SK-N-SH treated with all-trans-retinoic acid at 6 μM for 48 hours (cell line): ENCODE measurements around the gene SLC41A1.

Experiments
- ATAC-seq: fragments of 200-7000 bp; cut with Tn5 transposase; 3 replicates; pipeline ENCODE4 v1.9.1; 2020; ENCODE audit warnings: mild to moderate bottlenecking, moderate library complexity
- ARNTL ChIP-seq: fragments of 450-650 bp; formaldehyde crosslinking; IDR thresholded peaks from 2 replicates; pipeline ENCODE4 v1.5.0; 2020; ENCODE audit warnings: low read depth, mild to moderate bottlenecking, moderate library complexity, borderline replicate concordance
- BACH2 ChIP-seq: fragments of 250-450 bp; sonication (Bioruptor Pico); IDR thresholded peaks from 2 replicates; pipeline ENCODE4 v1.9.0; 2021; ENCODE audit warnings: mild to moderate bottlenecking, borderline replicate concordance
- CREB5 ChIP-seq: fragments of 250-450 bp; sonication (Bioruptor Pico); IDR thresholded peaks from 2 replicates; pipeline ENCODE4 v1.5.1; 2020; ENCODE audit warnings: low read depth, mild to moderate bottlenecking, moderate library complexity
- CSDC2 ChIP-seq: fragments of 250-450 bp; sonication (Bioruptor Pico); IDR thresholded peaks from 2 replicates; pipeline ENCODE4 v1.5.0; 2020; ENCODE audit warnings: mild to moderate bottlenecking, moderate library complexity
- CSRNP3 ChIP-seq: fragments of 250-450 bp; sonication (Bioruptor Pico); IDR thresholded peaks from 2 replicates; pipeline ENCODE4 v1.5.1; 2021; ENCODE audit warnings: mild to moderate bottlenecking, moderate library complexity
- ESRRG ChIP-seq: fragments of 250-450 bp; sonication (Bioruptor Pico); IDR thresholded peaks from 2 replicates; pipeline ENCODE4 v1.6.1; 2021; ENCODE audit warnings: mild to moderate bottlenecking
- GLIS3 ChIP-seq: fragments of 250-450 bp; sonication (Bioruptor Pico); IDR thresholded peaks from 2 replicates; pipeline ENCODE4 v1.5.0; 2020; ENCODE audit warnings: mild to moderate bottlenecking, moderate library complexity
- ISL1 ChIP-seq: fragments of 250-450 bp; sonication (Bioruptor Pico); IDR thresholded peaks from 2 replicates; pipeline ENCODE4 v2.1.2; 2022; ENCODE audit warnings: mild to moderate bottlenecking, moderate library complexity
- OSR1 ChIP-seq: fragments of 250-450 bp; sonication (Bioruptor Pico); IDR thresholded peaks from 2 replicates; pipeline ENCODE4 v1.8.0; 2022; ENCODE audit warnings: moderate library complexity, mild to moderate bottlenecking, inconsistent platforms
- POU6F1 ChIP-seq: fragments of 250-450 bp; sonication (Bioruptor Pico); IDR thresholded peaks from 2 replicates; pipeline ENCODE4 v1.8.0; 2021; ENCODE audit warnings: low read depth, mild to moderate bottlenecking, moderate library complexity, borderline replicate concordance
- PPARA ChIP-seq: fragments of 250-450 bp; sonication (Bioruptor Pico); IDR thresholded peaks from 2 replicates; pipeline ENCODE4 v1.5.0; 2020; ENCODE audit warnings: mild to moderate bottlenecking, borderline replicate concordance
- RARB ChIP-seq: fragments of 250-450 bp; sonication (Bioruptor Pico); IDR thresholded peaks from 2 replicates; pipeline ENCODE4 v1.8.0; 2021; ENCODE audit warnings: mild to moderate bottlenecking, moderate library complexity
- SNAI2 ChIP-seq: fragments of 250-450 bp; sonication (Bioruptor Pico); IDR thresholded peaks from 2 replicates; pipeline ENCODE4 v1.5.0; 2020; ENCODE audit warnings: mild to moderate bottlenecking, moderate library complexity
- TCF4 ChIP-seq: fragments of 250-450 bp; sonication (Bioruptor Pico); IDR thresholded peaks from 2 replicates; pipeline ENCODE4 v1.8.0; 2021; ENCODE audit warnings: mild to moderate bottlenecking, moderate library complexity, borderline replicate concordance
- TOX ChIP-seq: fragments of 250-450 bp; sonication (Bioruptor Pico); IDR thresholded peaks from 2 replicates; pipeline ENCODE4 v1.8.0; 2021; ENCODE audit warnings: mild to moderate bottlenecking, moderate library complexity, borderline replicate concordance
- TSHZ2 ChIP-seq: fragments of 250-450 bp; sonication (Bioruptor Pico); IDR thresholded peaks from 2 replicates; pipeline ENCODE4 v1.5.0; 2020; ENCODE audit warnings: mild to moderate bottlenecking, moderate library complexity
- ZC3H10 ChIP-seq: fragments of 250-450 bp; sonication (Bioruptor Pico); IDR thresholded peaks from 2 replicates; pipeline ENCODE4 v1.5.1; 2021; ENCODE audit warnings: mild to moderate bottlenecking, moderate library complexity
- ZFP3 ChIP-seq: fragments of 250-450 bp; sonication (Bioruptor Pico); IDR thresholded peaks from 2 replicates; pipeline ENCODE4 v1.5.0; 2020; ENCODE audit warnings: mild to moderate bottlenecking, moderate library complexity
- ZFP30 ChIP-seq: fragments of 450-650 bp; formaldehyde crosslinking; IDR thresholded peaks from 2 replicates; pipeline ENCODE4 v1.5.0; 2022; ENCODE audit warnings: mild to moderate bottlenecking, moderate library complexity
- ZNF565 ChIP-seq: fragments of 450-650 bp; formaldehyde crosslinking; conservative IDR thresholded peaks from 2 replicates; pipeline ENCODE4 v1.5.0; 2020; ENCODE audit warnings: low read depth, mild to moderate bottlenecking, moderate library complexity
- ZNF70 ChIP-seq: fragments of 450-650 bp; formaldehyde crosslinking; IDR thresholded peaks from 2 replicates; pipeline ENCODE4 v1.5.0; 2020; ENCODE audit warnings: mild to moderate bottlenecking, moderate library complexity
- ZNF8 ChIP-seq: fragments of 450-650 bp; formaldehyde crosslinking; IDR thresholded peaks from 2 replicates; pipeline ENCODE4 v1.5.0; 2020; ENCODE audit warnings: mild to moderate bottlenecking, moderate library complexity

SLC41A1 gene

GRCh38 chr1:205810448-205811157 lies 2.4 kb downstream of the SLC41A1 start:
- ATAC-seq = no peak
- TF ChIP-seq ZNF8 (no peak), CSRNP3 (no peak), RARB (CRISPR knock-in tag) (no peak), TOX (CRISPR knock-in tag) (no peak), PPARA (CRISPR knock-in tag) (no peak), CREB5 (CRISPR knock-in tag) (no peak), ZFP30 (CRISPR knock-in tag) (no peak), ZNF70 (no peak), ISL1 (CRISPR knock-in tag) (no peak), OSR1 (CRISPR knock-in tag) (no peak), ZFP3 (CRISPR knock-in tag) (no peak), TSHZ2 (CRISPR knock-in tag) (no peak), CSDC2 (no peak), TCF4 (CRISPR knock-in tag) (no peak)

GRCh38 chr1:205809942-205810345 lies 3.1 kb downstream of the SLC41A1 start:
- TF ChIP-seq ZNF70 (no peak), ESRRG (CRISPR knock-in tag) (no peak)
- no peak for ATAC-seq

- no peak for ATAC-seq
- TF ChIP-seq CSRNP3 = no peak
- no peak for TF ChIP-seq POU6F1 (CRISPR knock-in tag)
- TF ChIP-seq ZNF565 = no peak
- no peak for TF ChIP-seq ZFP30 (CRISPR knock-in tag)
- TF ChIP-seq ESRRG (CRISPR knock-in tag) = no peak
- no peak for TF ChIP-seq SNAI2 (CRISPR knock-in tag)
- no peak for TF ChIP-seq ARNTL (CRISPR knock-in tag)
- no peak for TF ChIP-seq ZNF70
- no peak for TF ChIP-seq ZC3H10 (CRISPR knock-in tag)
- TF ChIP-seq TSHZ2 (CRISPR knock-in tag) = no peak
- no peak for TF ChIP-seq PPARA (CRISPR knock-in tag)
- no peak for TF ChIP-seq BACH2 (CRISPR knock-in tag)
- no peak for TF ChIP-seq RARB (CRISPR knock-in tag)
- no peak for TF ChIP-seq GLIS3 (CRISPR knock-in tag)
- TF ChIP-seq CSDC2 = no peak
- no peak for TF ChIP-seq CREB5 (CRISPR knock-in tag)
- no peak for TF ChIP-seq ISL1 (CRISPR knock-in tag)
- TF ChIP-seq ZNF8 = no peak
- TF ChIP-seq TCF4 (CRISPR knock-in tag) = no peak
- TF ChIP-seq ZFP3 (CRISPR knock-in tag) = no peak
- TF ChIP-seq, all 23 proteins: peak for 0
These were observed 3.5 kb downstream of the SLC41A1 start for GRCh38 chr1:205809469-205809868.
